VCaP (cell line): ENCODE results near the gene IGSF9B.

Experiments
- H3K27ac ChIP-seq: fragments of 450-650 bp; 2 replicates; pipeline ENCODE4 v1.5.1; 2017
- TF ChIP-seq, protein P1 (sequence below): fragments of 450-650 bp; conservative IDR thresholded peaks from 2 replicates; pipeline ENCODE4 v1.5.1; 2017; ENCODE audit warnings: mild to moderate bottlenecking, moderate library complexity

The IGSF9B gene

DNA sequence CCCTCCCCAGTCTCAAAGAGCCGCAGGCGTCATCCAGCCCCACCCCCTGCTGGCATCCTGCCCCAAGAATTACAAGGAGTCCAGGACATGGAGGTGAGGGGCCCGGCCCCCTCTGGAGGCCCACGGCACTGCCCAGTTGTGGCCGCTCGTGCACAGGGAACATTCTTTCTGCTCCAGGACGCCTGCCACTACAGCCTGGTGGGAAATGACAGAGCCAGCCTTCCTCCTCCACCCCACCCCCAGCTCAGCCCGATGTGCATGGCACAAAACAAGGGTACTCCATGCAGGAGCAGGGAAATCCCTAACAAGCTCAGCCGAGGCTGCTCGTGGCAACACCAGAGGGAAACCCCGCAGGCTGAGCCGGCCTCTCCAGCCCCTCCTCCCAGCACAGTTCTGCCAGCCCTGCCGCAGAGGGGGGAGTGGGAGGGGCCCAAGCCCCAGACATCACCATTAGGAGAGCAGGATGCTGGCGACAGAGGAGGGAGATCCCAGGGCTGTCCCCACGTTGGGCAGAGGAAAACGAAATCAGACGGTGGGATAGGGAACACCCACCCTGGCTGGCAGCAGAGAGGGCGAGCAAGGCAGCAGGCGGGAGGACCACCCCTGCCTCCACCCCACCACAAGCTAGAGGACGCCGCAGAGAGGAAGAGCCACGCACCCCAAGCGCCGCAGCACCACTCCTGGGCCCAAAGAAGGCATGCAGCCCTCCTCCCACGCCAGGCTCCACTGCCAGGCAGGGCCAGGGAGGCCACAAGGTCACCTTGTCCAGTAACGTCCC is 10.0 kb downstream of the IGSF9B start:
- TF ChIP-seq, protein P1, sequence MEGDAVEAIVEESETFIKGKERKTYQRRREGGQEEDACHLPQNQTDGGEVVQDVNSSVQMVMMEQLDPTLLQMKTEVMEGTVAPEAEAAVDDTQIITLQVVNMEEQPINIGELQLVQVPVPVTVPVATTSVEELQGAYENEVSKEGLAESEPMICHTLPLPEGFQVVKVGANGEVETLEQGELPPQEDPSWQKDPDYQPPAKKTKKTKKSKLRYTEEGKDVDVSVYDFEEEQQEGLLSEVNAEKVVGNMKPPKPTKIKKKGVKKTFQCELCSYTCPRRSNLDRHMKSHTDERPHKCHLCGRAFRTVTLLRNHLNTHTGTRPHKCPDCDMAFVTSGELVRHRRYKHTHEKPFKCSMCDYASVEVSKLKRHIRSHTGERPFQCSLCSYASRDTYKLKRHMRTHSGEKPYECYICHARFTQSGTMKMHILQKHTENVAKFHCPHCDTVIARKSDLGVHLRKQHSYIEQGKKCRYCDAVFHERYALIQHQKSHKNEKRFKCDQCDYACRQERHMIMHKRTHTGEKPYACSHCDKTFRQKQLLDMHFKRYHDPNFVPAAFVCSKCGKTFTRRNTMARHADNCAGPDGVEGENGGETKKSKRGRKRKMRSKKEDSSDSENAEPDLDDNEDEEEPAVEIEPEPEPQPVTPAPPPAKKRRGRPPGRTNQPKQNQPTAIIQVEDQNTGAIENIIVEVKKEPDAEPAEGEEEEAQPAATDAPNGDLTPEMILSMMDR, result no peak
- H3K27ac ChIP-seq, result peak overlapping the region; percentile 73

DNA sequence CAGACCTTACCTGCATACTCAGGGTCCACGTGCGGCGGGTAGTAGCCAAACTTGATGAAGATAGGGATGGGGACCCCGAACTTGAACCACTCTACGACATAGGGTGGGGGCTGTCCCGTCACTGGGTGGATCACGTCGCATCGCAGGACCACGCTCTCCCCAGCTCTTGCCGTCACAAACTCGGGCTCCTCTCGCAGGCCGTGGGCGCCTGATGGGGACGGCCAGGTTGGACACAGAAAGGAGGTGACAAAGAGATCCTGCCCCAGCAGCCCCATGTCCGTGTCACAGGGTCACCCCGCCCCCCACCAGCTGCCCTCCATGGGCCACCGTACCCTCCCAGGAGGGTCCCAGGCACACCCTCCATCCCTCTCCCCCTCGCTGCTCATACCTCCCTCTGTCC is 10.7 kb downstream of the IGSF9B start:
- H3K27ac ChIP-seq, result 0 out of 2 replicates have a peak overlapping the region, but pooled peaks have one; percentile 73
- TF ChIP-seq, protein P1, result no peak

DNA sequence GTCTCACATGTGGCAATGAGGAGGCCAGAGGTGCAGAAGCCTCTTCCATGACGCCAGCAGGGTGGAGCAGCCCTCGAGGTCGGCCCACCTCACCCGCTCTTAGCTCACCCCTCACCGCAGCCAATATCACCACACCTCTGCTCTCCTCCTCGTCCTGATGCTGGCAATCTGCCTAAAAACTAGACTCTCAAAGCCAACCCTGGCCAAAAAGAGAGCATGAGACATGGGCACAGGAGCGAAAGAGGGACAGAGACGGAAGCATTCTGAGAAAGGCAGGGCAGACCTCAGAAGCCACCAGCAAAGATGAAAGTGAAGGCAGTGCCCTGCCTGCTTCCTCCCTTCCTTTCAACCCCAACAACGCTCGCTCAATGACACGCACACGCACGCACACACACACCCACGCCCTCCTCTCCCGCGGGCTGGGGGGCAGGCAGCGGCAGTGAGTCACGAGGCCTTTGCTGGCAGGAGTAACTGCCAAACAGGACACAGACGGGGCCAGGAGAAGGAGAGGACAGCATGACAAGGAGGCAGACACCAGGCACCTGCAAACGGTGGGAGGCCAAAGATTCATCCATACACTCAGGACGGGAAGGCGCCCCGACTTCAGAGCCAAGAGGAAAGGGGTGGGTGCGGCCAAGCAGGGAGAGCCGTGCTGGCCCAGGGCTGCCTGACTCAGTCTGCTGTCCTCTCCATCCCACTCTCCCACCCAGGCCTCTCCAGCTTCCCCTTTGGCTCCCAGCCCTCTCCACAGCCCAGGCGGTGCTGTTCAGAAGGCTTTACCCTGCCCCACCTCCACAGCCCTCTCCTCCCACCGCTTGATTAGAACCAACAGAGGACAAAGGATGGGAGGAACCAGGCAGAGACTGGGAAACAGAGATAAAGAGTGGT is 11.4 kb downstream of the IGSF9B start:
- H3K27ac ChIP-seq, result no peak overlapping the region
- TF ChIP-seq, protein P1, result no peak

DNA sequence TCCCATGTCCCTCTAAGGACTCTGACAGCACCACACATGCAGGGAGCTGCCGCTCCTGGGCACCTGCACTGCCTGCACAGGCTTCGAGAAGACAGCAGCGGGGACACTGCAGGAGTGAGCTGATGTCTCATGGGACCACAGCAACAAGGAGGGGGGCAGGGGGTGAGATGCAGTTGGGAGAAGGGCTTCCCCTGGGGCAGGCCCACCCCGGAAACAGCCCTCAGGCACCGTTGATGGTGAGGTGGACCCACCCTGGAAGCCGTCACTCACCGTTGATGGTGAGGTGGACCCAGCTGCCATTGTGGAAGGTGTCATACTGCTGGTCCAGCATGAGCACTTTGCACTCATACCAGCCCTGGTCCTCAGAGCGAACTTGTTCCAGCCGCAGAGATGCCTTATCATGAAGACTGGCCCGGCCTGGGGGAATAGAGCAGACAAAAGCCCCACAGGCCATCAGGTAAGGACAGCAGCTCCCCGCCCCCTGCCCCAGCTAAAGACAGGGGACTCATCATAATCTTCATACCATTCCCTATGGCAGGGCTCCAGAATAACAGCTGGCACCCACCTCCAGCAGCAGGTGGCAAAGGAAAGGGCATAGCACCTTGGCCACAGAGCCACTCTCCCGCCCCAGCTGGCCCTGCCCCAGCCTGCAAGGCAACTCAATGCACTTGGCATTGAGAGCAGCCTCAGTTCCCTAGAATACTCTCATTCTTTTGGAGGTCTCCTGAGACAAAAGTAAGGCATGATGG is 12.6 kb downstream of the IGSF9B start:
- H3K27ac ChIP-seq, result no peak overlapping the region
- TF ChIP-seq, protein P1, result no peak

DNA sequence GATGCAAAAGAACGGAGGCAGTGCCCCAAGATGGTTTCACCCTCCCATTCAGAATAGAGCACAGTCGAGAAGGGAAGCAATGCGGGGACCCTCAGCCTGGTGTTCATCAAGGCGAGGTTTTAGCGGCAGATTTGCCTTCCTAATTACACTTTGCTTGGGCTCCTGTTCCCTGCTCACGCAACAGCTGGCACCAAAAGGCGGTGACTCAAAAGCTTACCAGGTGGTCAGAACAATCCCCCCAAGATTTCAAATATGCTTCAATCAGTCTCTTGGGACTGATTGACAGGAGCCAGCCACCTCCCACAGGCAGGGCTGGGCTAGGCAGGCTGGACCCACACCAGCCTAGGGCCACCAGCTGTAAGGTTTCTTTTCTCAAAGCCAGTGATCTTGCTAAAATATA is 14.2 kb downstream of the IGSF9B start:
- no peak overlapping the region for H3K27ac ChIP-seq
- TF ChIP-seq, protein P1, result no peak

DNA sequence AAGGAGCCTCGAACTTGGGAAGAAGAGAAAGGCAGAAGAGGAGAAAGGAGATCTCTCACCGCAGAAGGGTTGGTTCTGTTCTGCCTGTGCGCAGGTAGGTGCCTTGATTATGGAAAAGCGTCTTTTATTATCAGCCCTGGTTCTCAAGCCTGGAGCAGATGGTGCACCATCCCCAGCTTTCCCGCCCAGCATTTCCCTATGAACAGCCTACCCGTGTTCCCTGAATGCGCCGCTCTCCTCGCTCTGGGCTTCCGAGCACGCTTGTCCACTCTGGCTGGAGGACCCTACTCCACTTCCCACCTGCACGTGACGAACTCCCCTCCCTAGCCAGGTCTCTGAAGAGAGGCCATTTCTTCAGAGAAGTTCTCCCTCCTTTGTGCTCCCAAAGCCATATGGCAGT is 15.2 kb downstream of the IGSF9B start:
- no peak overlapping the region for H3K27ac ChIP-seq
- TF ChIP-seq, protein P1, result no peak

DNA sequence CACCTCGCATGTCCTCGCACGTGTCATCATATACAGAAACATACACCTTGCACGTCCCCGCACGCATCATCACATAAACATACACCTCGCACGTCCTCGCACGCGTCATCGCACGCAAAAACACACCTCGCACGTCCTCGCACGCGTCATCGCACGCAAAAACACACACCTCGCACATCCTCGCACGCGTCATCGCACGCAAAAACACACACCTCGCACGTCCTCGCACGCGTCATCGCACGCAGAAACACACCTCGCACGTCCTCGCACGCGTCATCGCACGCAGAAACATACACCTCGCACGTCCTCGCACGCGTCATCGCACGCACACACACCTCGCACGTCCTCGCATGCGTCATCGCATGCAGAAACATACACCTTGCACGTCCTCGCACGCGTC is 16.7 kb downstream of the IGSF9B start:
- TF ChIP-seq, protein P1, result no peak
- no peak overlapping the region for H3K27ac ChIP-seq
